BJ (cell line): ENCODE measurements around the gene KRTAP5-11. TPM values are rescaled to one million over a fixed set of nuclear protein-coding genes. Genes with fewer than 3 reads are reported as not detected.

Experiments
- polyA plus RNA-seq: library from polyadenylated mRNA; depleted of rRNA; stranded (reverse); fragments of >200 nt; gene quantifications from 2 replicates; pipeline ENCODE4 v1.2.3, GENCODE V29; 2011; rRNA removed
- small RNA-seq: library from RNA; depleted of rRNA; stranded (forward); fragments of <200 nt; gene quantifications from one replicate; pipeline ENCODE3, GENCODE V24; 2012; ENCODE audit warnings: low replicate concordance, low read depth; ENCODE audit not compliant: insufficient read length

Gene KRTAP5-11
- polyA plus RNA-seq, 1 experiment: not detected

Small RNA genes within 50 kb of the gene (small RNA-seq; reads per million reads assigned to genes)
- gene AP000867.1 (not detected), gene KRTAP5-14P (not detected)

Other genes with a start within 250 kb of the KRTAP5-11 start
- gene DHCR7, start 134.5 kb downstream of the KRTAP5-11 start, polyA plus RNA-seq: 42.3 and 61.1 TPM in 2 replicates
- gene NADSYN1, start 129.7 kb downstream of the KRTAP5-11 start, polyA plus RNA-seq: 44.3 and 63.6 TPM in 2 replicates
- gene KRTAP5-7, start 55.6 kb downstream of the KRTAP5-11 start, polyA plus RNA-seq: not detected in 2 replicates
- not detected in 2 replicates for gene KRTAP5-8, start 44.9 kb downstream of the KRTAP5-11 start, polyA plus RNA-seq
- gene KRTAP5-9, start 34.5 kb downstream of the KRTAP5-11 start, polyA plus RNA-seq: 0.09 TPM in 1 of 2 replicates, not detected in the other
- 0.06 TPM in 1 of 2 replicates, not detected in the other for gene KRTAP5-10, start 17.3 kb downstream of the KRTAP5-11 start, polyA plus RNA-seq